Activated naive CD4-positive, alpha-beta T cell treated with Interleukin-2 at 50 U/mL for 16 hours (primary cell): Measurements from ENCODE around the gene FFAR1.
"Not testable (repeated sequence)": the region's sequence is repeated elsewhere in the genome, so short reads cannot be mapped to it uniquely, and the experiment has no call there.

Experiments used
- DNase-seq: peaks from one replicate; pipeline ENCODE4 v3.0.0-alpha.2; 2020

The FFAR1 gene

DNA sequence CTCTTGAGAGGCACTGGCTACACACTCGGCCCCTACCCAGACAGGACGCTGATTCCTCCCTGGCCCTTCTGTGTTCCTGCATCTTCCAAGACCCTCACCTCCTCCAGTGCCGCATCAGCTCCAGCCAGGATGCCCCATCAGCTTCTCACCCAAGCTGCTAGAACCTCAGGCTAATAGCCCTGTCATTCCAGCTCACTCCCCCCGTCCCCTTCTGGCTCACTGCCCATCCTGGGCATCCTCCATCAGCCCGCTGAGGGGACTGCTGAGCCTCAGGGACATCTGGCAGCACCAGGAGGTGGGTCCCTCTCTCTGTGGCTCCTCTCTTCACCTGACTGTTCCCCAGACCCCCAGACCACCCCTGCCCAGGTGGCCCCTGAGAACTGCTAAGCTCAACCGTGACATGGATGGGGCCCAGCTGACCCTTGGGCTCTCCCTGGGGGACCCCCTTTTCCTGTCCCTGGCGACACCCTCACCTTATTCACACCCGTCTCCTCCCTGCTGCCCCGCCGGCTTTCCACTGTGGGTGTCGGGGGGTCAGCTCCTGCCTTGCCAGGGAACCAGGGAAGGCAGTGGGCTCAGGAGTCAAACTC lies 15.4 kb downstream of the FFAR1 start:
- no peak for DNase-seq

DNA sequence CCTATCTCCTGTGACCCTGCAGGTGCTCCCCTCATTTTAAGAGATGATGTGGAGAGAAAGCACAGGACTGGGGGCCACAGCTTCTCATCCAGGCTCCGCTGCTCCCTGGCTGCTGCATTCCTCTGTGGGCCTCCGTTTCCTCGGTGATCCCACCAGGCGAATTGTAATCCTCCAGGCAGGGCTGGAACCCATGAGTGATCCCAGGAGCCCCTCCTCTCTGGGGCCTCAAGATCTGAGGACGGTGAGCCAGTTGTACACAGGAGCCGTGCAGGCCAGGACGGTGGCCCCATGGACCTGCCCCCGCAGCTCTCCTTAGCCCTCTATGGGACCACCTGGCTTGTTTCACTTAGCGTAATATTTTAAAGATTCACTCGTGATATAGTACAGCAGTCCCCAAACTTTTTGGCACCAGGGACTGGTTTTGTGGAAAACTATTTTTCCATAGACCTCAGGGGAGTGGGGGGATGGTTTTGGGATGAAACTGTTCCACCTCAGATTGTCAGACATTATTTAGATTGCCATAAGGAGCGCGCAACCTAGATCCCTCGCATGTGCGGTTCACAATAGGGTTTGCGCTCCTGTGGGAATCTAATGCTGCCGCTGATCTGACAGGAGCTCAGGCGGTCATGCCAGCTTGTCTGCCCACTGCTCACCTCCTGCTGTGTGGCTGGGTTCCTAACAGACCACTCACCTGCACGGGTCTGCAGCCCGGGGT lies 16.2 kb downstream of the FFAR1 start:
- no peak for DNase-seq

DNA sequence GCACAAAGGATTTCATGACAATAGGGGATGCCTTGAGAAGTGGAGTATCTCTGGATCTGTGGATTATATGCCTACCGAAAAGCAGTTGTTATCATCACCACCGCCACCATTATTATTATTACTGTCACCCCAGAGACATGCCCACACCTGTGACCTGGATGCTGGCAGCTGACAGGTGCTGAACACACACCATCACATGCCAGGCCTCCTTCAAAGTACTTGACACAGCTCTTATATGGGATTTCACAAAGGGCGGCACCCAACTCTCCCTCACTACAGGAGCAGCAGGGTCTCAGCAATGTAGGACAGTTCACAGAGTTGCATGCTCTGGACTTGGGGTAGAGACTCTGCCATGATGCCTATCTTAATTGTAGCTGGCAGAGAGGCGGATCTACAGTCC lies 17.6 kb downstream of the FFAR1 start:
- DNase-seq, result no peak

DNA sequence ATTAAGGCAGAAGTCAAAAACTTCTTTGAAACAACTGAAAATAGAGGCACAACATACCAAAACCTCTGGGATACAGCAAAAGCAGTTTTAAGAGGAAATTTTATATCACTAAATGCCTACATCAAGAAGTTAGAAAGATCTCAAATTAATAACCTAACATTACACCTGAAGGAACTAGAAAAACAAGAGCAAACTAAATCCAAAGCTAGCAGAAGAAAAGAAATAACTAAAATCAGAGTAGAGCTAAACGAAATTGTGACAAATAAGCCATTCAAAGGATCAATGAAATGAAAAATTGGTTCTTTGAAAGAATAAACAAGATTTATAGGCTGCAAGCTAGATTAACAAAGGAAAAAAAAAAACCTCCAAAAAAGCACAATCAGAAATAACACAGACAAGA lies 20.7 kb downstream of the FFAR1 start:
- DNase-seq, result no peak

DNA sequence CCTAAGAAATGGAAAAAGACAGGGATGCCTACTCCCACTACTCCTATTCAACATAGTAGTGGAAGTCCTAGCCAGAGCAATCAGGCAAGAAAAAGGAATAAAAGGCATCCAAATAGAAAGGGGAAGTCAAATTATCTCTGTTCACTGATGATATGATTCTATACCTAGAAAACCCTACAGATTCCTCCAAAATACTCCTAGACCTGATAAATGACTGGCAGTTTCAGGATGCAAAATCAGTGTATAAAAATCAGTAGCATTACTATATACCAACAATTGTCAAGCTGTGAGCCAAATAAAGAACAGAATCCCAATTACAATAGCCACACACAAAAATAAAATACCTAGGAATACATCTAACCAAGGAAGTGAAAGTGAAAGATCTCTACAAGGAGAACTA lies 21.8 kb downstream of the FFAR1 start:
- DNase-seq, result no peak

DNA sequence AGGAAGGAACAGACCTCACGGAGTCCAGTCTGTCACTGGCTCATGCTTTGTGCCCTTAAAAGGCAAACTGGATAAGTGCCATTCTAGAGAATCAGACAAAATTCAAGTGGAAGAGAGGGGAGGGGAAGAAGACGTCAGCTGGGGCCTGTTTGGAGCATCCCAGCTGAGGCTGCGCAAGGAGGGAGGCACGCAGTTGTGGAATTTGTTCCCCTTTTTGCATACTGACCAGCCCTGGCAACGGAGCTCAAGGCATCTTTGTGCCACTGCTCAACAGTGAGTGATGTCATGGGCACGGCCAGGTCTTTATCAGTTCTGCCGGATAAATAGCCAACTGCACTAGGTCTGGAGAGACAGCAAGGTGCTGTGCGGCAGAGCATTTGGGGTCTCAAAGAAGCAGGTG lies 23.0 kb downstream of the FFAR1 start, which contains the start of gene GPR42:
Gene GPR42 (plus strand): TSS at position 347 of the 400 bp plus-strand sequence. CDS start 292 bp downstream, outside the sequence.
- DNase-seq, result no peak

DNA sequence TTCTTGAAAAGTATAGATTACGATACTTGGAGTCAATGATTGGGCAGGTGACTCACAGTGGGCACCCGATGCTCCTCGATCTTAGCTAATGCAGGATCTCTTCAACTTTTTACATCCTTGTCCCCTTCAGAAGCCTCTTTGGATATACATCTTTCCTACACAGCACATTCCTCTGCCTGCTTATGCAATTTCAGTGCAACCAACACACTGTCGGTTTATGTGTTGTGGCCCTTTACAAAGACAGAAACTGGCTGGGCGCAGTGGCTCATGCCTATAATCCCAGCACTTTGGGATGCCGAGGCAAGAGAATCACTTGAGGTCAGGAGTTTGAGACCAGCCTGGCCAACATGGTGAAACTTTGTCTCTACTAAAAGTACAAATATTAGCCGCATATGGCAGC lies 25.8 kb downstream of the FFAR1 start:
- DNase-seq, result no peak

DNA sequence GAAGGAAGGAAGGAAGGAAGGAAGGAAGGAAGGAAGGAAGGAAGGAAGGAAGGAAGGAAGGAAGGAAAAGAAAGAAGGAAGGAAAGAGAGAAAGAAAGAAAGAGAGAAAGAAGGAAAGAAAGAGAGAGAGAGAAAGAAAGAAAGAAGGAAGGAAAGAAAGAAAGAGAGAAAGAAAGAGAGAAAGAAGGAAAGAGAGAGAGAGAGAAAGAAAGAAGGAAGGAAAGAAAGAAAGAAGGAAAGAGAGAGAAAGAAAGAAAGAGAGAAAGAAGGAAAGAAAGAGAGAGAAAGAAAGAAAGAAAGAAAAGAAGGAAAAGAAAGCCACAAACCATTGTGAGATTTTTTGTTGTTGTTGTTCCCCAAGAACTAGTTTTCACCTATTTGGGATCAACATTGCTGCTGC lies 26.3 kb downstream of the FFAR1 start:
- not testable (repeated sequence) for DNase-seq

DNA sequence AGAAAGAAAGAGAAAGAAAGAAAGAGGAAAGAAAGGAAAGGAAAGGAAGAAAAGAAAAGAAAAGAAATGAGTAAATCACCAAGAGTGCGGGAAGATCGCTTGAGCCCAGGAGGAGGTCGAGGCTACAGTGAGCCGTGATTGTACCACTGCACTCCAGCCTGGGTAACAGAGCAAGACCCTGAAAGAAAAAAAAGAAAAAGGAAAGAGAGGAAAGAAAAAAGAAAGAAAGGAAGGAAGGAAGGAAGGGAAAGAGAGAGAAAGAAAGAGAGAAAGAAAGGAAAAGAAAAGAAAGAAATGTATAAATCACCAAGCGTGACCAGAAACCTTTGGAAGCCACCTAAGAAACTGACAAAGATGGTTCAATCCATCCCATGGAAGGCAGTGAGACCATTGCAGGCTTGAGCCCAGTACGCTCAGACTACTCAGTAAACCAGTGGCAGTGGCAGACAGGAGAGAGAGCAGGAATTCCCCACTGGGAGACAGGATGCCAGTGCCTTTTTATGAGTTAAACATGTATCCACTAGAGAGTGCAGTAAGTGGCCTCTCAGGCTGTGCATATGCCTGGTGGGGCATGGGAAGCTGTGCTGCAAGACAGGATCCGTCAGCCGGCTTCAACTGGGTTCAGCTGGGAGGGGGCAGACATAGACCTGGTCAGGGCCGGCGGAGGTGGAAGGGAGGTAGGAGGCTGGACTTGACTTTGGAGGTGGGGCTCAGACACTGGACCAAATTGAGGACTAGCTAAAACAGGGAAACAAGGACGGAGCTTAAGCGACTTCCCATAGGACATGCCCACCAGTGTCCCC lies 28.0 kb downstream of the FFAR1 start:
- DNase-seq, result no peak

DNA sequence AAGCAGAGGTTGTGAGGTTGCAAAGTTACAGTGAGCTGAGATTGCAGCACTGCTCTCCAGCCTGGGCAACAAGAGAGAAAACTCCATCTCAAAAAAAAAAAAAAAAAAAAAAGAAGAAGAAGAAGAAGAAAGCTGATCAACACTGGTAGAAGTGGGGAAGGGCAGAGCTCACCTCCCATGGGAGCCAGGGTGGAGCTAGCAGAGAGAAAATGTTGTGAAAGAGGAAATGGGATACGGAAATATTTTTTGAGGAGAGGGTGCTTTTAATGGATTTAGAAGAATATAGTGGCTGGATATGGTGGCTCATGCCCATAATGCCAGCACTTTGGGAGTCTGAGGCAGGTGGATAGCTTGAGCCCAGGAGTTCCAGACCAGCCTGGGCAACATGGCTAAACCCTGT lies 30.0 kb downstream of the FFAR1 start:
- no peak for DNase-seq

DNA sequence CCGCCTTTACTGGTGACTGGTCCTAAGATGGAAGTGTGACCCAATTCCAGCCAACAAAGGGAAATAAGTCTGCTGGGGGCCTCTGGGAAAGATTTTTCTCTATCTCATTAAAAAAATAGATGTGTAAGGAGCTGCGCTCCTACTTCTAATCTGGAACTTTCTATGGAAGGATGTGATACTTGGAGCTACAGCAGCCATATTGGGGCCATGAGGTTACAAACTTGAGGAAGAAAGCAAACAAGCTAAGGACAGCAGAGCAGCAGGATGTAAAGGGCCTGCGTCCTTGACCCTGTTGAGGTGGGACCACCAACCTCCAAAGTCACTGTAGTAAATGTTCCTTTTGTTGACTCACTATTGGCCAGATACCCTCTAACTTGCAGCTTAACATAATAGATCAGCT lies 30.7 kb downstream of the FFAR1 start:
- DNase-seq, result no peak

DNA sequence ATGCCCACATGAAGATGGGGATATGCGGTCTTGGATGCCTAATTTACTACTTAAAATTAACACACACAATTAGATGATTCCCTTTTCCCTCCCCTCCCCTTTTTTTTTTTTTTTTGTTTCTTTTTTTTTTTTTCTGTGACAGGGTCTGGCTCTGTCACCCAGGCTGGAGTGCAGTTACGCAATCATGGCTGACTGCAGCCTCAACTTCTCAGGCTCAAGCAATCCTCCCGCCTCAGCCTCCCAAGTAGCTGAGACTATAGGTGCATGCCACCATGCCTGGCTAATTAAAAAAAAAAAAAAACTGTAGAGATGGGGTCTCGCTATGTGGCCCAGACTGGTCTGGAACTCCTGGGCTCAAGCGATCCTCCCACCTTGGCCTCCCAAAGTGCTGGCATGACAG lies 31.8 kb downstream of the FFAR1 start:
- DNase-seq, result not testable (repeated sequence)

DNA sequence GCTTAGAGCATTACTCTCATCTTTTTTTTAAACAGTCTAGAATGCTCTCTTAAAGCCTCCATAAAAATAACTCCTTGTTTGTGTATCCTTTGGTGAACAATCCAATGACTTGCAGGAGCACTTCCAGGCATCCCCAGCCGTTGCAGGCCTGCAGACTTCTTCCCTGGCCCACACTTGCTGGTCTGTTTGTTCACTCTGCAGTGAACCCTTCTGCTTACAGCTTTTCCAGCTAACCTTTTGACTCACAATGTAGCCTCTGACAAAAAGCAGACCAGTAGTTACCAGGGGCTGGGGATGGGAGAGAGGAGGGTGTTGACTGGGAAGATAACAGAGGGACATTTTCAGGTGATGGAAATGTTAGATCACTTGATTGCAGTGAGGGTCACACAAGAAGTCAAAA lies 32.3 kb downstream of the FFAR1 start:
- DNase-seq, result no peak

DNA sequence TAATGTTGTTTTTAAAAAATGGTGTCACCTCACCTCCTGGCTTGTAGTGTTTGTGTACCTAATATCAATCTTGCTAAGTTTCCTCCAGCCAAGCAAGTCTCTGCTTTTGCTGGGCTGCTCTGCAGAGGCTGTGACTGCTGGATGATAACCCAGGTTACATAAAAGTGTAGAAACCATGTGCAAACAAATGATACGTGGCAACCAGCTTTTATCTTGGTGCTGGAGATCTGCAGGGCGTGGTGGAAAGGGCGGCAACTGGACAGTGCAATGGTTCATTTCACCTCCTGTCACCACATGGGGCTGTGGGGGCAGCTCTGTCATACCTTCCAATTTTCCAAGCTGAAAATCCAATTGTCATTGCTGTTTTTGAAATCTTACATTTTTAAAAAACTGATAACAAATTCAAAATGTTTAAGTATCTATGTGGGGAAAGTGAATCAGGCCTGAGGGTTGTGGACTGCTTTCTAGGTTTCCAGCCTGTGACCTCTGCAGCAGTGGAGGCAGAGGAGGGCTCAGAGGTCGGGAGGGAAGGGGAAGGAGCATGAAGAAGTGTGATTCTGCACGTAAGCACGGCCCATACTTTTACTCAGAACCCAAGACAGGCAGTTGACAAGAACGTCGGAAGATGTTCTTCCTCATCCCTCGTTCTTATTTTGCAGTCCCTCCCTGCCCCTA lies 32.9 kb downstream of the FFAR1 start:
- no peak for DNase-seq

DNA sequence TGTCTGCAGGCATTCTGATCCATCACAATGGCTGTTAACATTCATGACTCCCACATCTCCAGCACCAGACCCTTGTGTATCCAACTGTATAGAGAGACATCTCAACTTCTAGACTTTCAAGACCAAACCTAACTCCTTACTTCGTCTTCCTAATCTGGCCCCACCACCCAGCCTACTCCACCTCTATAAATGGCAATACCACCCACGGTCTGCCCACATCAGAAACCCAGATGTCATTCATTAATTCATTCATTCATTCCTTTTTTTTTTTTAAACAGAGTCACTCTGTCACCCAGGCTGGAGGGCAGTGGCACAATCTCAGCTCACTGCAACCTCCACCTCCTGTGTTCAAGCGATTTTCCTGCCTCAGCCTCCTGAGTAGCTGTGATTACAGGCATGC lies 33.6 kb downstream of the FFAR1 start:
- DNase-seq, result no peak

DNA sequence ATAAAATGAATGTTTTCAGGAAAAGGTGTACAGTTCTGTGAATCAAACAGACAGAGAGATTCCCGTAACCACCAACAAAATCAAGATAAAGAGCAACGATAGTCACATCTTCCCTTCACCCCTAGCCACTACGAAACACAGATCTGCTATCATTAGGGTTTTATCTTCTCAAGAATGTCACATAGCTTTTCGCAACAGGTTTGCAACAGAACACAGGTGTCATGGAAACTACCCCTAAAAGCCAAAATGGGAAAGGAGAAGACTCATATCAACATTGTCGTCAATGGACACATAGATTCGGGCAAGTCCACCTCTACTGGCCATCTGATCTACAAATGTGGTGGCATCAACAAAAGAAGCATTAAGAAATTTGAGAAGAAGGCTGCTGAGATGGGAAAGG lies 34.2 kb downstream of the FFAR1 start:
- DNase-seq, result no peak

DNA sequence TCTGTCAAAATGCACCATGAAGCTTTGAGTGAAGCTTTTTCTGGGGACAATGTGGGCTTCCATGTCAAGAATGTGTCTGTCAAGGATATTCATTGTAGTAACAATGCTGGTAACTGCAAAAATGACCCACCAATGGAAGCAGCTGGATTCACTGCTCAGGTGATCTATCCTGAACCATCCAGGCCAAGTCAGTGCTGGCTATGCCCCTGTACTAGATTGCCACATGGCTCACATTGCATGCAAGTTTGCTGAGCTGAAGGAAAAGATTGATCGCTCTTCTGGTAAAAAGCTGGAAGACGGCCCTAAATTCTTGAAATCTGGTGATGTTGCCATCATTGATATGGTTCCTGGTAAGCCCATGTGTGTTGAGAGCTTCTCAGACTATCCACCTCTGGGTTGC lies 35.8 kb downstream of the FFAR1 start:
- DNase-seq, result no peak

DNA sequence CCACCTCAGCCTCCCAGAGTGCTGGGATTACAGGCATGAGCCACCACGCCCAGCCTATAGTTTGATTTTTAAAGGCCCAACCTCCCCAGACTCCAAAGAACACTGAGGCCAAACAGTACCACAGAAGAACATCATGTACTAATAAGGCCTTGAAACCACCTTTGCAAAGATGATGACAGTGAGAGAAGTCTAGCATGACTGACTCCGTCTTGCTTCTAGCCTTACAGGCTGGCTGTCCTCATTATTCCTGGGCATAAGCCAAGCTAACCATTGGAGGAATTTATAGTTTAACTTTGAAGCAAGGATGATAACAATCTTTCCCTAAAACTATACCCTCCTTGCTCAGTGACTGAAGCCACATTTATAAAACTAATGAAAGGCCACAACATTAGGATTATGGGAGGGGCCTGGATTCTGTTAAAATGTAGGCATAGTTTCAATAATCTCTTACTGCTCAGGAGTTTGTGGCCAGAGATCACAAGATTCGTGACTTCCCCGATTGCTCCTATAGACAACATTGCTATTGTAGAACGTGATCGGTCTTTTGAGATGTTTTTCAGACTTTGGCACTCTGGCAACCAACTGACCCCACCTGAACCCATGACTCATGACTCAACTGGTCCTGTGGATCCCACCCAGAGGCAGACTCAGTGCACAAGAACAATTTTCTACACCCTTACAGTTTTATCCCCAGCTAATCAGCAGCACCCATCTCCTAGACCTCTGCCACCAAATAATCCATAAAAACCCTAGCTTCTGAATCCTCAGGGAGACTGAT lies 40.8 kb downstream of the FFAR1 start:
- DNase-seq, result no peak

DNA sequence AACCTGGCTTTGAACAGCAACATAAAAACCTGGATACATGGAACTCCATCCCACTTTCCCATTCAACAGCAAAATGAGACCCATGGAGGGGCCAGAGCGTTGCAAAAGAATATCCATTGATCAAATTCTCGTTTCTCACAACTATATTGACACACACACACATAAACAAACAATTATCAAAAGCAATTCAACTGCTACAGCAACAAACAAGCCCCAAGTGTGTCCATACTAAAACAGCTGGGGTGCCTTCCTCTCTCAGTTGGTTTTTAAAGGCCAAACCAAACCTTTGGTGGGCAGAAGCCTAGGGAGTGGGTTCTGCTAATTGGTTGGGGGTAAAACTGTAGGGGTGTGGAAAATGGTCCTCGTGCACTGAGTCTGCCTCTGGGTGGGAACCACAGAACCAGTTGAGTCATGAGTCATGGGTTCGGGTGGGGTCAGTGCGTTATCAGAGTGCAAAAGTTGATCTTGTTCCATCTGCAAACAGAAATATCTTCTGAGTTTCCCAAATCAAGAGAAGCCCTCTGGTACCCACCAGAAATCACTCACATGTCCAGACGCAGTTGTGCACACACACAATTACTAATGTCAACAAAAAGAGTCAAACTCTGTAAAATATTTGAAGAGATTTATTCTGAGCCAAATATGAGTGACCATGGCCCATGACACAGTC lies 41.6 kb downstream of the FFAR1 start:
- DNase-seq, result no peak

DNA sequence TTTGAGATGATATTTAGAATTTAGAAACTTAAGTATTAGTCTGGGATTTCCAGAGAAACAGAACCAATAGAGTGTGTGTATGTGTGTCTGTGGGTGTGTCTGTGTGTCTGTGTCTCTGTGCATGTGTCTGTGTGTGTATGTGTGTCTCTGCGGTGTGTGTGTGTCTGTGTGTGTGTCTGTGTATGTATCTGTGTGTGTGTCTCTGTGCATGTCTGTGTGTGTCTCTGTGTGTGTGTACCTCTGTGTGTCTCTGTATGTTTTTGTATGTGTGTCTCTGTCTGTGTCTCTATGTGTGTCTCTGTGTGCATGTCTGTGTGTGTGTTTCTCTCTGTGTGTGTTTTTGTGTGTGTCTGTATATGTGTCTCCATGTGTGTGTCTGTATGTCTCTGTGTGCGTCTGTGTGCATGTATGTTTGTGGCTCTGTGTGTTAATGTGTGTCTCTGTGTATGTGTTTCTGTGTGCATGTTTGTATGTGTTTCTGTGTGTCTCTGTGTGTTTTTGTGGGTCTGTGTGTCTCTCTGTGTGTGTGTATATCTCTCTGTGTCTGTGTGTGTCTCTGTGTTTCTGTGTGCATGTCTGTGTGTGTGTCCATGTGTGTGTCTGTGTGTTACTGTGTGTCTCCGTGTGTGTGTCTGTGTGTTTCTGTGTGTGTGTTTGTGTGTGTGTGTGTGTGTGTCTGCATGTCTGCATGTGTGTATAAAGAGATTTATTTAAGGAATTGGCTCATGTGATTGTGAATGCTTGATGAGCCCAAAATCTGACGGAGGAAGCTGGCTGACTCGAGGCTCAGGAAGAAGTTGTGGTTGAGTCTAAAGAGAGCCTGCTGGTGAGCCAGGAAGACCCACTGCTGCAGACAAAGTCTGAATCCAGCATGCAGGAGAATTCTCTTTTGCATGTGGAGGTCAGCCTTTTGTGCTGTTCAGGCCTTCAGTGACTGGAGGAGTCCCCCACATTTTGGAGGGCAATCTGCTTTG lies 45.3 kb downstream of the FFAR1 start:
- DNase-seq, result no peak
